Right lobe of liver (tissue), 4 donors: ENCODE results near the gene ZNF670.

Experiments
- CTCF ChIP-seq, 4 donors: fragments of 200-600 bp in 3 of 4; fragments of 450-650 bp in 1 of 4; IDR thresholded peaks; one replicate each; pipeline versions ENCODE4 v1.5.1 to v1.8.0; 2016 to 2022; ENCODE audit warnings: antibody characterized with exemption in 4 of 4, mild to moderate bottlenecking in 2 of 4
- POLR2A ChIP-seq: fragments of 450-650 bp; IDR thresholded peaks from one replicate; pipeline ENCODE4 v1.6.1; 2017; ENCODE audit warnings: antibody characterized with exemption, mild to moderate bottlenecking
- donor health status: DM: no; HTN: no; CAD: no.
- donor health status: DM: no; HTN: no; CAD: no.
- donor health status: DM: no; HTN: yes; CAD: no.

- no peak for TF ChIP-seq CTCF (IDR thresholded peaks at IDR 0.05)
- no peak for TF ChIP-seq POLR2A
These were observed 30.9 kb downstream of the ZNF670 start for GRCh38 chr1:247047702-247048101.
